ENCODE data around the gene KATNB1. TPM values are rescaled to one million over a fixed set of nuclear protein-coding genes. Genes with fewer than 3 reads are reported as not detected.

Gene KATNB1
- total RNA-seq, 1 experiment from 2014 or later = 37.7 TPM

DNA sequence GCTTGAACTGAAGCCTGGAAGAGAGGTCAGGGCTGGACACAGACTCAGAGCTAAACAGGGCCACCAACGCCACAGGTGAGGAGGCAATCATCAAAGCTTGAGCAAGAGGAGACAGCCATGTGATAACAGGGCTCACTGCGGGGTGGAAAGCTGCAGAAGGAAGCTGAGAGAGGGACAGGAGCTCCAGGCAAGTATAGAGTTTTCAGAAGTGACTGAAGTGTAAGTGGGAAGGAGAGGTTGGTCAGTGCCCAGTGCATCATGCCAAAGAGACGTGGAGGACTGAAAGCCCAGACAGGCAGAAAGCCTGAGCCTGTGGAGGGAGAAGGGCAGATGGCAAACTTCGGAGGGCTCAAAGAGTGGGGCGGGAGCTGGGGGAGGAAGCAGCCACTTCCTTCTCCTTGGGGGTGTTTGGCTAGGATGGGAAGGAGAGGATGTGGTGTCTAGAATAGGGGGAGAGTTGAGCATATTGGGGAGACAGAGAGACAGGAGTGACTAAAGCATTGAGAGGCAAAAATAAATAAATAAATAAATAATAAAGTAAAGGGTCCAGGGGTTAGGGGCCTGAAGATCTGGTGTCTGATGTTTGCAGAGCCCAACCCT lies 64.1 kb downstream of the KATNB1 start:
- ChIA-PET POLR2A (ENCODE audit: unreplicated experiment) (no interaction called here), CTCF (no interaction called here)
- no peaks in the 10 kb centered on the region for H3K9me2 ChIP-seq (replicated peaks; ENCODE audit: low read length)
- no peaks in the 10 kb centered on the region for H3F3A ChIP-seq (ENCODE audit: low read length, unreplicated experiment)
- no peak overlapping the region for H3K4me2 ChIP-seq (ENCODE audit: low read length)
- no peak overlapping the region for H2AFZ ChIP-seq (ENCODE audit: low read length)
- no TSS peak for BruUV-seq (replicated peaks)
- H3K4me1 ChIP-seq (ENCODE audit: insufficient read depth, low read length) = peaks cover 53% of the 10 kb centered on the region
- DNase-seq = no peak
- intact Hi-C loops (cut with micrococcal nuclease) = loop anchor here (10.0 kb wide), 1 partner anchor 205 kb away; the partner anchor contains the start of genes USB1 and ZNF319
- no peaks in the 10 kb centered on the region for H3K9me3 ChIP-seq (ENCODE audit: low read length)
- no peak overlapping the region for H3K27ac ChIP-seq (ENCODE audit: low read length)
- H3K4me3 ChIP-seq (ENCODE audit: low read length) = no peak overlapping the region
- H3K36me3 ChIP-seq (ENCODE audit: low read depth, low read length) = no peaks in the 10 kb centered on the region
- ATAC-seq = no peak
- no peaks in the 10 kb centered on the region for H4K20me1 ChIP-seq (ENCODE audit: low read length)
- TF ChIP-seq EZH2phosphoT487 (IDR thresholded peaks at IDR 0.05; ENCODE audit: borderline replicate concordance, low read length) (no peak), CTCF (conservative IDR thresholded peaks at IDR 0.05; ENCODE audit: low read depth, low read length) (no peak), EZH2 (IDR thresholded peaks at IDR 0.05; ENCODE audit: low read length, unreplicated experiment) (no peak)
- H3K79me2 ChIP-seq (ENCODE audit: low read length) = peaks cover 20% of the 10 kb centered on the region
- no peak overlapping the region for H3K9ac ChIP-seq (ENCODE audit: low read length)
- no peaks in the 10 kb centered on the region for H3K27me3 ChIP-seq (ENCODE audit: low read length)

GRCh38 chr16:57800200-57801097 lies 64.9 kb downstream of the KATNB1 start:
- Histone ChIP-seq H4K20me1 (ENCODE audit: low read length) (no peaks in the 10 kb centered on the region), H3K36me3 (ENCODE audit: low read depth, low read length) (no peaks in the 10 kb centered on the region), H3K9me3 (ENCODE audit: low read length) (no peaks in the 10 kb centered on the region), H3K4me1 (ENCODE audit: insufficient read depth, low read length) (peaks cover 53% of the 10 kb centered on the region), H3K27me3 (ENCODE audit: low read length) (no peaks in the 10 kb centered on the region), H3K9me2 (replicated peaks; ENCODE audit: low read length) (no peaks in the 10 kb centered on the region), H3F3A (ENCODE audit: low read length, unreplicated experiment) (no peaks in the 10 kb centered on the region), H3K4me2 (ENCODE audit: low read length) (peak overlapping the region; percentile 100), H3K79me2 (ENCODE audit: low read length) (peaks cover 20% of the 10 kb centered on the region), H2AFZ (ENCODE audit: low read length) (no peak overlapping the region), H3K9ac (ENCODE audit: low read length) (0 out of 2 replicates have a peak overlapping the region, but pooled peaks have one; percentile 82), H3K4me3 (ENCODE audit: low read length) (peak overlapping the region; percentile 81), H3K27ac (ENCODE audit: low read length) (no peak overlapping the region)
- POLR2A ChIA-PET (ENCODE audit: unreplicated experiment) = no interaction called here
- DNase-seq (no peak), ATAC-seq (no peak)
- CTCF ChIA-PET = no interaction called here
- BruUV-seq (replicated peaks) = no TSS peak
- intact Hi-C loops (cut with micrococcal nuclease) = loop anchor here (10.0 kb wide), 1 partner anchor 204 kb away; the partner anchor contains the start of genes USB1 and ZNF319
- TF ChIP-seq CTCF (conservative IDR thresholded peaks at IDR 0.05; ENCODE audit: low read depth, low read length) (no peak), EZH2 (IDR thresholded peaks at IDR 0.05; ENCODE audit: low read length, unreplicated experiment) (no peak), EZH2phosphoT487 (IDR thresholded peaks at IDR 0.05; ENCODE audit: borderline replicate concordance, low read length) (no peak)
